Large intestine (tissue), 12 donors: ENCODE results near the gene NECAB2. TPM values are rescaled to one million over a fixed set of nuclear protein-coding genes. Genes with fewer than 3 reads are reported as not detected.
A peak's percentile ranks its signal among the peaks of the same experiment; 100 is the strongest.

Experiments
- DNase-seq, 2 donors: peaks; one replicate each; pipeline versions ENCODE4 v3.0.0 to v3.0.0-alpha.2; 2013
- H3K27ac ChIP-seq: one replicate; pipeline ENCODE4 v1.5.1; 2013; ENCODE audit warnings: low read length
- H3K27me3 ChIP-seq: 2 replicates; pipeline ENCODE4 v1.6.1; 2013; ENCODE audit warnings: low read length; ENCODE audit not compliant: control insufficient read depth, insufficient read depth
- H3K36me3 ChIP-seq: 2 replicates; pipeline ENCODE4 v1.6.1; 2013; ENCODE audit warnings: low read length; ENCODE audit not compliant: control insufficient read depth, insufficient read depth
- H3K4me1 ChIP-seq: one replicate; pipeline ENCODE4 v1.6.1; 2013; ENCODE audit warnings: low read length; ENCODE audit not compliant: control insufficient read depth, insufficient read depth
- H3K4me3 ChIP-seq: one replicate; pipeline ENCODE4 v1.5.1; 2013; ENCODE audit warnings: low read length
- H3K9me3 ChIP-seq: one replicate; pipeline ENCODE4 v1.6.1; 2013; ENCODE audit warnings: mild to moderate bottlenecking, low read depth, low read length, moderate library complexity; ENCODE audit not compliant: control insufficient read depth
- WGBS: methylation state at CpG from one replicate; pipeline ENCODE4 v1.1.5; 2013; ENCODE audit warnings: low lambda C conversion rate; ENCODE audit not compliant: insufficient coverage; 5-methylcytosine and 5-hydroxymethylcytosine counted together
- long read RNA-seq, 11 donors: transcript quantifications; one replicate each; lab custom pipeline, GENCODE V29; 2026
- polyA plus RNA-seq: library from polyadenylated mRNA; unstranded; fragments of 120-200 nt; gene quantifications from one replicate; pipeline ENCODE4 v1.2.1, GENCODE V29; 2013

Gene NECAB2
- 6.6 TPM for polyA plus RNA-seq
- long read RNA-seq, donor 1, partial matches to known transcripts: 0 of 2 reads
- long read RNA-seq, donor 1, other reads (novel, unspliced or antisense): 0 of 2 reads
- long read RNA-seq, donor 2: 0 reads
- long read RNA-seq, donor 3: 0 reads
- long read RNA-seq, donor 4: 0 reads
- long read RNA-seq, donor 5, partial matches to known transcripts: 0 of 2 reads
- long read RNA-seq, donor 5, other reads (novel, unspliced or antisense): 0 of 2 reads
- long read RNA-seq, donor 6, partial matches to known transcripts: 0 of 2 reads
- long read RNA-seq, donor 6, other reads (novel, unspliced or antisense): 0 of 2 reads
- long read RNA-seq, donor 7, partial matches to known transcripts: 0 of 2 reads
- long read RNA-seq, donor 7, other reads (novel, unspliced or antisense): 0 of 2 reads
- long read RNA-seq, donor 8, partial matches to known transcripts: 0 of 2 reads
- long read RNA-seq, donor 8, other reads (novel, unspliced or antisense): 0 of 2 reads
- long read RNA-seq, donor 9, partial matches to known transcripts: 0 of 1 reads
- long read RNA-seq, donor 9, other reads (novel, unspliced or antisense): 0 of 1 reads
- long read RNA-seq, donor 10, partial matches to known transcripts: 0 of 1 reads
- long read RNA-seq, donor 10, other reads (novel, unspliced or antisense): 0 of 1 reads
- long read RNA-seq, donor 11, partial matches to known transcripts: 0 of 3 reads
- long read RNA-seq, donor 11, other reads (novel, unspliced or antisense): 0 of 3 reads

- H3K4me3 ChIP-seq: no peak within 1 kb of the TSS
- H3K9me3 ChIP-seq: no peaks in the 10 kb centered on the region
- no peak within 1 kb of the TSS for H3K27ac ChIP-seq
- H3K27me3 ChIP-seq: peaks cover 18% of the 10 kb centered on the region
- no peaks in the 10 kb centered on the region for H3K36me3 ChIP-seq
- no peak for DNase-seq
- WGBS: no CpG with 5 or more reads among the region's 35 CpGs
- no peaks in the 10 kb centered on the region for H3K4me1 ChIP-seq
Observed at GRCh38 chr16:83967838-83968305, at the start of gene NECAB2. Gene NECAB2 (plus strand): TSS chr16:83968244. CDS start chr16:83968649, 405 bp downstream.

DNA sequence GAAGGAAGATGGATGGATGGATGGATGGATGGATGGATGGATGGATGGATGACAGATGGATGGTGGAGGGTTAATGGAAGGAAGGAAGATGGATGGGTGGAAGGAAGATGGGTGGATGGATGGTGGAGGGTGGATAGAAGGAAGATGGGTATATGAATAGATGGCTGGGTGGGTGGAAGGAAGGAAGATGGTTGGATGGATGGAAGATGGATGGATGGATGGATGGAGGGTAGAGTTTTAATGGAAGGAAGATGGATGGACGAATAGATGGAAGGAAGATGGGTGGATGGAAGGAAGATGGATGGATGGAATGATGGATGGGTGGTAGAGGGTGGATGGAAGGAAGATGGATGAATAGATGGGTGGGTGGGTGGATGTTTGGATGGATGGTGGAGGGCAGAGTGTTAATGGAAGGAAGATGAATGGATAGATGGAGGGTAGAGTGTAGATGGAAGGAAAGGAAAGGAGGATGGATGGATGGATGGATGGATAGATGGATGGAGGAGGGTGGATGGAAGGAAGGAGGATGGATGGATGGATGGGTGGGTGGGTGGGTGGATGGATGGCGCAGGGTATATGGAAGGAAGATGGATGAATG, 47.1 kb upstream of the NECAB2 start:
- Histone ChIP-seq H3K4me1 (no peaks in the 10 kb centered on the region), H3K36me3 (peaks cover 46% of the 10 kb centered on the region), H3K9me3 (no peaks in the 10 kb centered on the region), H3K4me3 (no peak overlapping the region), H3K27me3 (no peaks in the 10 kb centered on the region), H3K27ac (no peak overlapping the region)
- no peak for DNase-seq
- WGBS: 91% methylated on average over 1 of the region's 2 CpGs

DNA sequence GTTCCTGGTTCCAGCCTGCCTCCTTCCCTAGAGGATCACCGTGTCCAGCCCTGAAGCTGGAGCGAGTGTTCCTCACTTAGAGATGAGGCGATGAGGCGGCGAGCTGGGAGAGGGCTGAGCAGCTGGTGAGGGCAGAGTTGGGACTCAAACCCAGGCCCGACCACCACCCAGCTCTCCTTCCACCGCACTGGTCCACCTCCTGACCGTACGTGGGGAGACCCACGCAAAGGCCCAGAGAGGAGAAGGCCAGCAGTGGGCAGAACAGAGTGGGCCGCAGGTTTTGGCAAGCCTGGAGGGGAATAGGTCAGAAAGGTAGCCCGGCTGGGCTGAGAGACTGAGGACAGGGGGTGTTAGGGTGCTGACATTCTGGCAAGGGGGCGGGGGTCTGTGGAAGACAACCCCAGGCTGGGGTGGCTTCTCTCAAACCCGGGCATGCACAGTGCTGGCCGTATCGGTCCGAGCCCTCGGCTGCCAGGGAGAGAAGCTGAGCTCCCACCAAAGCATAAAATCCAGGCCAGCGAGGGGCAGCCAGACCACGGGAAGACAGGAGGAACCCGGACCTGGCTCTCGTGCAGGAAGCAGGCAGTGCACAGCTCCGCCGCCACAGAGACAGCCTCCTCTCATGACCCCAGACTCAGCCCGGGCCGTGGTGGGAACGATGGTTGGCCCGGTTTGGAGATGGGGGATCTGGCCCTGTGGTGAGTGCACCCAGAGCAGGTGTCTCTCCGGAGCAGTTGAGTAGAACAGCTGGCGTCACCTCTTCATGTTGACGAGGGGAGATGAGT, 44.3 kb upstream of the NECAB2 start:
- H3K27me3 ChIP-seq: no peaks in the 10 kb centered on the region
- peaks cover 28% of the 10 kb centered on the region for H3K36me3 ChIP-seq
- 40% methylated on average over 1 of the region's 31 CpGs for WGBS
- DNase-seq: no peak
- H3K27ac ChIP-seq: no peak overlapping the region
- H3K9me3 ChIP-seq: no peaks in the 10 kb centered on the region
- peaks cover 7% of the 10 kb centered on the region for H3K4me1 ChIP-seq
- no peak overlapping the region for H3K4me3 ChIP-seq

- no peaks in the 10 kb centered on the region for H3K27me3 ChIP-seq
- DNase-seq: no peak
- no peaks in the 10 kb centered on the region for H3K9me3 ChIP-seq
- WGBS: no CpG with 5 or more reads among the region's 13 CpGs
- no peak overlapping the region for H3K27ac ChIP-seq
- peaks cover 20% of the 10 kb centered on the region for H3K36me3 ChIP-seq
- no peak overlapping the region for H3K4me3 ChIP-seq
- peaks cover 7% of the 10 kb centered on the region for H3K4me1 ChIP-seq
Observed at GRCh38 chr16:83924686-83925085, 43.4 kb upstream of the NECAB2 start.

DNA sequence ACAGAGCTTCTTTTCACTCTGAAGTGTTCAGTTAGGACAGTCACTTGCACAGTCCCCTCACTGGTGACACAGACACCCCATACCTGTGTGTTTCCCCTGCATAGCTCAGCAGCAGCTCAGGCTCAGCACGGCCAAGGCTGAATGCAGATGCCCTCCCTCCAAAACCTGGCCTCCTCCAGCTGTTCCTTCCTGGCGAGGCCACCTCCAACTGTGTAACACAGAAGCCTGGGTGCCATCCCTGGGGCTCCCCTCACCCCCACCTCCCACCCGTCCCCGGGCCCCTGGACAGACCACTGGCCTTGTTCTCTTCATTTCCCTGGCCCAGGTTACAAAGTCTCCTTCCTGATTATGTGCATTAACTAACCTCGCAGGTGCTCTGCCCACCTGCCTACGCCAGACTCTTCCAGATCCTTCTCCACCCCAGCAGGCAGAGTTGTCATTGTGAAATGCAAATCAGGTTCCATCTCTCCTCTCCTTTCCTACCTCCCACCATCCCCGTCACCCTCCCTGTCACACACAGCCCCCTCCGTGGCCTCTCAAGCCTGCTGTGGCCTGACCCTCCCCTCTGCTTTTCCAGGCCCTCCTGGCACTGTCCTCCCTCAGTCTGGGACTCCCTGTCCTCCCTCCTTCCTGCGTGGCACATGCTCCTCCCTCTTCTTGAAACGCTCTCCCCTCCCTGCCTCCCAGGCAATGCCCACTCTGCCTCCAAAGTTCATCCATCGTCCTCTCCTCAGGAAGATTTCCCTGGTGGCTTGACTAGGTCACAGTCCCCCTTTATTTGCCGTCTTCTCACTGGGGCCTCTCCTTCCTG, 42.7 kb upstream of the NECAB2 start:
- no peaks in the 10 kb centered on the region for H3K9me3 ChIP-seq
- DNase-seq: no peak
- WGBS: 73% methylated on average over 2 of the region's 12 CpGs
- H3K27me3 ChIP-seq: no peaks in the 10 kb centered on the region
- no peak overlapping the region for H3K27ac ChIP-seq
- no peak overlapping the region for H3K4me3 ChIP-seq
- H3K4me1 ChIP-seq: peaks cover 7% of the 10 kb centered on the region
- H3K36me3 ChIP-seq: peaks cover 14% of the 10 kb centered on the region

DNA sequence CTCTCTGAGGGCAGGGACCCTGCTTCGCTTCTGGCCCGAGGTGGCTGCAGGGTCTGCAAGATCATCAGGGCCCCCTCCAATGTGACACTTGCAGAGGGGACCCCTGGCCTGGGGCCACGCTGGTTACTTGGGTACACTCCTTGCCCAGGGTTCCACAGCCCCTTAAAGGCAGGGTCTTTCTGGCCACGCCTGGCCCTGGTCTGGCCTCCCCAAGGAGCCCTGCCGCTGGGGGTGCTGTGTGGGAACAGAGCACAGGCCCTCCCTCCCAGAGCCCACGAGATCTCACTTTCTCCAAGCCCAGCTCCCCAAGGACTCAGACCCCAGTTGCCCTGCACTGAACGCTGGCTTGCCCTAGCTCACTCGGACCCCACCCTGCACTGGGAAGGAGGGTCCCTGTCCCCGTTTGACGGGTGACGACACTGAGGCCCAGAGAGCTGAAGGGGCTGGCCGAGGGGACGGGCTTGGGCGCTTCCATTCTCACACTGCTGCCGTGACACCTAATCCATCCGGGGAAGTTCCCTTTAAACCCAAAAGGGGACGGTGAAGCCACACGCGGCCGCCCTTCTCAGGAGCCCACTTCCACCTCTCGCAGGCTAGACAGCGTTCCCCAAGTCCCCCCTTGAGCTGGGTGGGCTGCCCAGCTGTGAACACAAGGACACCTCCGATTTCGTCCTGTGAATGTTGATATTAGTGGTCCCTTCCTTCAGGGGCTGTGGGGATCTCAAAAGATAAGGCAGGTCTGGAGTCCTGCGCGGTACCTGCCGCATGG, 41.9 kb upstream of the NECAB2 start:
- no peaks in the 10 kb centered on the region for H3K27me3 ChIP-seq
- H3K9me3 ChIP-seq: no peaks in the 10 kb centered on the region
- DNase-seq: no peak
- WGBS: no CpG with 5 or more reads among the region's 27 CpGs
- no peak overlapping the region for H3K27ac ChIP-seq
- peaks cover 7% of the 10 kb centered on the region for H3K4me1 ChIP-seq
- H3K36me3 ChIP-seq: peaks cover 11% of the 10 kb centered on the region
- no peak overlapping the region for H3K4me3 ChIP-seq

- WGBS: 89% methylated on average over 3 of the region's 35 CpGs
- H3K4me3 ChIP-seq: peak overlapping the region; percentile 2
- no peaks in the 10 kb centered on the region for H3K9me3 ChIP-seq
- DNase-seq: peak; percentile 61 to 62
- H3K27me3 ChIP-seq: no peaks in the 10 kb centered on the region
- peaks cover 11% of the 10 kb centered on the region for H3K36me3 ChIP-seq
- peaks cover 7% of the 10 kb centered on the region for H3K4me1 ChIP-seq
- no peak overlapping the region for H3K27ac ChIP-seq
Observed at GRCh38 chr16:83926726-83927397, 41.2 kb upstream of the NECAB2 start.

DNA sequence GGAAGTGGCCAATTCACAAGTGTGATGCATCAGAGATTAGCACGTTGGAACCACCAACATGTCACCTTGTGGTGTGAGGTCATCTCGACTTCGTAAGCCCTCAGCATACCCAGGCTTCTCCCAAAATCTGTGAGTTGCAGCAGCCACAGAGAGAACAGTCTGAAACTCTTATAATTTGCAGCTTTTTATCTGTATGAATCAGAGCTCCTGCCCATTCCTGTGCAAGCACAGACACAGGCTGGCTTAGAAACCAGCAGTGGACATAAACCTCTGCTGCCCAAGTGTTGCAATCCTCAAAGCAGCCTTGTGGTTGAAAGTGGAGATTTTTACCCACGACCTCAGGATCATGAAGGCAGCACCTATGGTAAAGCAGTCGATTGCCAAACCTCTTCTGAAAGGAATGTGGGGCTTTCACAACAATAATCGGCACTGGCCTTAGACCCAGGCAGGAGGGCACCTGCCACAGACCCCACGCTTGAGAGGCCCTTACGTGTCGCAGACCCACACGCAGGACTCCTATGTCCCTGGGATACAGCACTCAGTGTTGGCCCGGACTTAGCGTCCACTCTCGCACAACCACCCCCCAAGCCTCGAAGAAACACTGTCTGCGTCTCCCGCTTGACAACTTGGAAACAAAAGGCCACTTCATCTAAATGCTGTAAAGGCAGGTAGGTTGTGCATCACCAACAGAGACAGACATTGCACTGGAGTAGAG, 39.5 kb upstream of the NECAB2 start:
- no peak for DNase-seq
- Histone ChIP-seq H3K4me3 (no peak overlapping the region), H3K27me3 (no peaks in the 10 kb centered on the region), H3K27ac (no peak overlapping the region), H3K9me3 (no peaks in the 10 kb centered on the region), H3K36me3 (peaks cover 6% of the 10 kb centered on the region), H3K4me1 (peaks cover 7% of the 10 kb centered on the region)
- WGBS: 100% methylated on average over 1 of the region's 16 CpGs
